Measurements from ENCODE around the gene ATL1.

Gene ATL1

DNA sequence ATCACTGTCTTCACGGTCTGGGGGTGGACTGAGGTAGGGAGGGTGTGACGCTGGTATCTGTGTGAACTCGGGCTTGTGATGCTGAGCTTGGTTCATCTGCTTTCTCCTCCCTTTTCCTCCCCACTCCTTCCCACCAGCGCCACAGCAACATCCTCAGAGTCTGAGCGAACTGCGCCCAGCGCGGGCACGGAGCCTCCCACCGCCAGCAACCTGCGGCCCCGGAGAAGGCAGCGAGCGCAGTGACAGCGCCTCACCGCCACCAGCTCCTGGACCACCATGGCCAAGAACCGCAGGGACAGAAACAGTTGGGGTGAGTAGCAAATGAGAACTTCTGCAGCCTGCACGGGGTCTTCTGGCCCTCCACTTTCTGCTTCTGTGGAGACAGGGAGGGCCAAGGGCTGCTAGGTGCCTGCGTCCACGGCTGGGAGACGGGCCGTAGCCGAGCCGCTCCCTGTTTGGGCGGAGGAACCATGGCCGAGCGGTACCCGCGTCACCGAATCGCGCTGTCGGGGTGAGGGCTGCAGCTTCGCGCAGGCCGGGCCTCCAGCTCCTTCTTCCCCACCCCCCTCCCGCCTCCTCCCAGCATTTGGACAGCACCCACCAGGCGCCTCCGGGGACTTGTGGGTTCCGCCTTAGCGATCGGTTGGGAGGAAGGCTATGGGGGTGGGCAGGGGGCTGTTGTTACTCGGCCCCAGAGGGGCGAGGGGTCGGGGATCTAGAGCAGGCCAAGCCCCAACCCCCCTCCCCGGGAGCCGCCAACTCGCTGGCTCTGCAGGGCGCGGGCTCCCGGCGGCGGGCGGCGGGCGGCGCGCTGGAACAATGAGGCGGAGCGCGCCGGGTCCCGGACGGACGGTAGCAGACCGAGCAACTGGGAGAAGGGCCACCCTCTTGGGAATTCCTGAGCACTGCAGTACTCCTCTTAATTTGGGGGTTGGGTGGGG is at the start of gene ATL1:
ATL1 (plus strand) TSS at position 156 of the 941 bp plus-strand sequence; CDS start at position 277, 121 bp downstream.
- DNase-seq (ENCODE audit: low read depth in 2 of 2) = peak; percentile 14 to 23

DNA sequence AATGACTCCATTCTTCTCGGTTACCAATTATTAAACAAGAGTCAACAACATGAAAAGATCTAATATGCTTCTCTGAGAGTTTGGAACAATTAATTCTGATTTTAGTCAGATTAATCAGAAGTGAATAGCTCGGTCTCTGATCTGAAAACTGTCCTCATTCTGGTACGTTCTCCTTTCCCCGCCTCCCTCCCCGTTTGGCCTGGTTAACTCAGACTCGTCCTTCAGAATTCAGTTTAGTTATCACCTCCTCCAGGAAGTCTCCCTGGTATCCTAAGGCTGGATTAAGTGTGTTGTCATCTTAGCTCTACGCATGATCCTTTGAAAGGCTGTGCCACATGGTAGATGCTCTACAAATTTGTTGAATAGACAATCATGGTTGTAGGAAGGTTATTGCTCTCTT is 49.8 kb upstream of the ATL1 start:
- DNase-seq (ENCODE audit: low read depth in 2 of 2) = no peak

DNA sequence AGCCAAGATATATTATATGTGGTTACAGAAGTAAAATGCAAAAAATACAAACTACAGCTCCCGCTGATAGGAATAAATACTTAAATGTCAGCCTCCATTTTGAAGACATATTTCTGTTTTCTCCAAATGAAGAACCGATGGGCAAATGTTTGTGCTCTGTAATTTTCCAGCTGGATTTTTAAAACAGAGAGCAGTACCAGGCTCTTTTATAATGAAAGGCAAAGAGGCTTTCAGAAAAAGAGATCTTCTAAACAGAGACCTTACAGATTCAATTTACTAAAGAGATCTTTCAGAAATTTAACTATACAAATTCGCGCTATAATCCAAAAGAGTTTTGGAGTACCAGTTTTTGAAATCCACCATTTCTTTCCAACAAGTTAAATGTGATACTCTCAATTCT is 47.5 kb upstream of the ATL1 start:
- DNase-seq (ENCODE audit: low read depth in 2 of 2) = no peak

DNA sequence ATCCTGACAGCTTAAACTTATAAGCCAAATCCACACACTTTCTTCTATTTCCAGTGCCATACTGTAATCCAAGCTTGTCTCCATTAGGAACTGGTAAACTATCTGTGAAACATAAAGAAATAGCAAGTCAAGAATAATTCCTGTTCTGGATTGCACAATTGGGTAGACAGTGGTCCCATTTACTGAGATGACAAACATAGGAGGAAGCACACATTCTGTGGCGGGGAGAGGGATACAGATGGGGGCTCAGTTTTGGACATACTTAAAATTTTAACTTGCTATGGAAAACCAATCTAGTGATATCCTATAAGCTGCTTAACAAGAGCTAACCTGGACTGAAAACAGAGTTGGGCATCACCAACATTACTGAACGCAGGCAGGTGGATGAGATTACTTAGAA is 43.9 kb upstream of the ATL1 start:
- no peak for DNase-seq (ENCODE audit: low read depth in 2 of 2)

DNA sequence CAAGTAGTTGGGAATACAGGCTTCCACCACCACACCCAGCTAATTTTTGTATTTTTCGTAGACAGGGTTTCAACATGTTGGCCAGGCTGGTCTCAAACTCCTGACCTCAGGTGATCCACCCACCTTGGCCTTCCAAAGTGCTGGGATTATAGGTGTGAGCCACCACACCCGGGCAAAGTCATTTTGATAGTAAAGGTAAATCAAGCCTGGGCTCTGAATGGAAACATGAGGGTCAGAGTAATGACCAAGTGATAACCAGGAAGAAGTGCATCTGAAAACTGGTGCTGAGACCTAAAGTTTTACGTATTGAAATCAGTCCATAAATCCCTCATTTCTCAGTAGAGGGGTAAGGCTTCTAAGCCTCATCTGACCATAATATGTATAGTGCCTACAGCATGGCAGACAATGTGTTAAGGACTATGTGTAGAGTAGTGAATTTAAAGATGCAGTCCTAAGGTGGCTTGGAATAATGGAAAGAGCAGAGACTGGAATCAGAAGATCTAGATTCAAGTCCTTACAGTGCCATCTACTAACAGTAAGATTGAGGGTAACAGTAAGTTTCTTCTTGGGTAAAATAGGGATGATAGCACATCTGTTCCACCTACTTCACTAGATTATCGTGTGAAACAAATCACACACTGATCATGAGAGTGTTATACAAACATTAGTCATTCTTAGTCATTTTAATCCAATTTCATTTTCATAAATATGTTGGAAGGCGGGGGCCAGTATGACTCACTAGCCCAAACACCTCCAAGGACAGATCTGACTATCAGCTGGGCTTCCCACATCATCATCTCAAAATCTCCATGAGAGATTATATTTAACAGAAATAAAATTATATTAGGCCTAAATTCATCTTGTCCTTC is 38.8 kb upstream of the ATL1 start:
- peak; percentile 50 for DNase-seq (ENCODE audit: low read depth in 2 of 2)

DNA sequence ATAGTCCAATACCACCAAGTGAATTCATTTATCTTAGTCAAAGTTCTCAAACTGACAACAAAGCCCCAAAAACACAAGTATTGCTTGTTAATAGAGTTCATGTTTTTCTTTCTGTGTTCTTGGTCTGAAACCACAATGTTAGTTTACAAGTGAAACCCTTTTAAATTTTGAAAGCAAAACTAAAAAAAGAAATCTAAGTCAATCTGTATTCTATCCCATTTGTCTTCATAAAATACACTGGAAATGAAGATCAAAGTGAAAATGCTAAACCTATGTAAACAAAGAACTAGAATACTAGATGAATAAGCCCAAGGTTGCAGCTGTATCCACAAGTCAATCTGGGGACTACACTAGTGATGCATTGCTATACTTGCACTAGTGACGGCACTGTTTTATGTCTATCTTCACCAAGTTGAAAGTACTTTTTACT is 38.0 kb upstream of the ATL1 start:
- no peak for DNase-seq (ENCODE audit: low read depth in 2 of 2)

DNA sequence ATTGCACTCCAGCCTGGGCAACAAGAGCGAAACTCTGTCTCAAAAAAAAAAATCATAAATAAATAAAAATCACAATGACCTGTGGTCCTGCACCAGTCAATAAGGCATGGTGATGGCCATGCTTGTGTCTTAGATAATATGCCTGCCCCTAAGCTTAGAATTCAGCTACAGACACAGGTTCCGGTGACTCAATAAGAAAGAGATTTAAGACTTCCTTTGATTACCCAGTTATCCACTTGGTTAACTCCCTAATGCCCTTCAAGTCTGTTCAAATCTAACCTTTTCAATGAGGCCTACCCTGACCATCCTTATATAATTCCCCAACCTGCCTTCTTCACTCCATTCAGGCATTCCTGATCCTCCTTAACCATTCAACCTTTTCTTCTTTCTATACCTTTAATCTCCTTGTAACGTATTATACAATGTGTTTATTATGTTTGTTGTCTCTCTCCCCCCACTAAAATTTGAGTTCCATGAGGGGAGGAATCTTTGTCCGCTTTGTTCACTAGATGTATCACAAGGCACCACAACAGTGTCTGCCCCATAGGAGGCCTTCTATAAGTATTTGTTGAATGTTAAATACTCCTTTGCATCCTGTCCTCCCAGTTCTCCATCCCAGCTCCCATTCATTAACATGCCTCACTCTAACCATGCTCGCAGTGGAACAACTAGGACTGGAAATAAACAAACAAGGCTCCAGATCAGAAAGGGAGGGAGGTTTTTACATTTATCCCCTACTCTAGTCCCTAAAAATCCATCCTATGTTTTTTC is 36.5 kb upstream of the ATL1 start:
- DNase-seq (ENCODE audit: low read depth in 2 of 2) = no peak

DNA sequence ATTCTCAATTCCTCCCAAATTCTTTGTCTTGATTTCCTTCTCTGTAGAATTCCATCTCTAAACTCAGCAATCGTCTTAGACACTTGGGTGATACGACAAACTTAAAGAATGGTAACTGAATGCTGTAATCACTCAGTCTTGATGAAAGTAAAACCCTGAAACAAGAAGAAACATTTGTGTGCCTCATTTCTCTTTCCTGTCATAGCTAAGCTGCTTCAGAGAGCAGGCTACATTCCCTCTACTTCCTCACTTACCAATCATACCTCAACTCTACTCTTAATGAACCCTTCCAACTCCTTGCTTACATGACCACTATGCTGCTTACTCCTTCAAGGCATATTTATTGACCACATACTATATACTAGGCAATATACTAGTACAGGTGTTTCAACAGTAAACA is 35.9 kb upstream of the ATL1 start:
- no peak for DNase-seq (ENCODE audit: low read depth in 2 of 2)

DNA sequence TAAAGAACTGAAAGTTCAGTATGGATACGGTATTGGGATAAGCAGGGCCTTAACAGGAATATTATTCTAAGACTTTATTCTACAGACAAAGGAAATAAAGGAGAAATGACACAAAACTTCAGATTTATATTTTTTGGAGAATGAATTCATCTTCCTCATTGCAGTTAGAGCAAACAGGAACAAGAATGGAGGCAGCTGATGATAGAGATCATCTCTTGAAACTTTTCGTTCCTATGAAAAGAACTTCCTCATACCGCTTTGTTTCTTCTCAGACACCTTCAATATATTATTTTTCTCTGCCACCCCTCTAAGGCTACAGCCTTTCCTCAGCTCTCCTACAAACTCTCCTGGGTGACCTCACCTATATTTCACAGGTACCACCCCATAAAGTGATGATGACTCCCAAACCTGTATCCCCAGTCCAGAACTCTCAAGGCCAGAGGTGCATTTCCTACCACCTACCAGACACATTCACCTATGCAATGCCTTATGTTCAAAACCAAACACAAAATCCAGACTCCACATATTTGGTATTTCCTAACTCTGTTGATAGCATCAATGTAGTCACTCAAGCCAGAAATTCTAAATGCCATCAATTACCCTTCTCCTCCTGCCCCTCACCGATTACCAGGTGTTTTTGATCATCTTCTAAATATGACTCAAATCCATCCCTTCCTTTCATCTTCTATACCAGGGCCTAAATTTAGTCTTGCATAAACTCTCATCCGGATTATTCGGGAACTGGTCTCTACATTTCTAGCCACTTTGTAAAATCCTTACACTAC is 35.0 kb upstream of the ATL1 start:
- no peak for DNase-seq (ENCODE audit: low read depth in 2 of 2)

DNA sequence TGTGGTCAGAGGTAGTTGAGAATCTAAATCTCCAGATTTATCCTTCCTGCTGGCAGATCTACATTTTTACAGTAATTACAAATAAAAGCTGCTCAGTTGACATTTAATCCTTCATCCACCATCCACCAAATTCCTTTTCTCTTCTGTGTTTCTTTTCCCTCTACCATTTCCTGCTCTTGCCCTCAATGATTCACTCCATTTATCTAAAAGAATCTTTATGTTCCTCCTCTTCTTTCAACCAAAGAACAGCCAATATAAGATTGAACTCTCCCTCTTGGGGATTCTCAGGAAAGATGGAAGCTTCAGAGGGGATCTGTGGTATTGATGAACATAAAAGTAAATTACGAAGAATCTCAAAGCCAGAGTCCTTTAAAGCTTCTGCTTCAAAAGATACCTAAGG is 31.9 kb upstream of the ATL1 start:
- no peak for DNase-seq (ENCODE audit: low read depth in 2 of 2)

DNA sequence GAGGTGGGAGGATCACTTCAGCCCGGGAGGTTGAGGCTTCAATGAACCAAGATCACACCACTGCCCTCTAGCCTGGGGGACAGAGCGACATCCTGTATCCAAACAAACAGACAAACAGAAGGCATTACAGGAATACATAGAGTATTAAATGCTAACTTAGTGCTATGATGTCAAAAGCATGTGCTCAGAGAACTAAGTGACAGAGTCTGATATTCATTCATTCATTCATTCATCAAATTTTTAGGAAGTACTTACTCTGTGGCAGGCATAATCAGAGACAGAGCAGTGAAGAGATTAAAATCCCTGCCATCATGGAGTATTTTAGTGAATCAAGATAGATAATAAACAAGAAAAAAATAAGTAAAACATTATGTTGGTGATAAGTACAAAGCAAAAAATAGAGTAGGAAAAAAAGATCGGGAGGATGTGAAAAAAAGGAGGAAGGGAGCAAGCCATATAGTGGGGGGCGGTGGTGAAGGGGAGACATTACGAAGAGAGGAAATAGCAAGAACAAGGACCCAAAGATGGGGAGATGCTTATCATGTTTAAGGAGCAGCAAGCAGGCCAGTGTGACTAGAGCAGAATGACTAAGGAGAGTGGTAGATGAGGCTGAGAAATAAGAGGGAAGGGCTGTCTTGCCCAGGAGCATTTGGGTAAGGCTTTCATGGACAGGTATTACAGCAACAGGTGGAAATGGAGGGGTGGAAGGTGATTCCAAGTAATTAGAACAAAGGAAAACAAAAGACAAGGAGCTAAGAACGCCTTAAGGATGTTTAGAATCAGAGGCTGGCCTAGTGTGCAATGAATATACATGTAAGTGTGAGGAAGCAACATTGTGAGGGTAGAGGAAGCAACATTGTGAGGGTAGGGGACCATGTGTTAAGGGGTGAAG is 30.4 kb upstream of the ATL1 start:
- DNase-seq (ENCODE audit: low read depth in 2 of 2) = no peak

DNA sequence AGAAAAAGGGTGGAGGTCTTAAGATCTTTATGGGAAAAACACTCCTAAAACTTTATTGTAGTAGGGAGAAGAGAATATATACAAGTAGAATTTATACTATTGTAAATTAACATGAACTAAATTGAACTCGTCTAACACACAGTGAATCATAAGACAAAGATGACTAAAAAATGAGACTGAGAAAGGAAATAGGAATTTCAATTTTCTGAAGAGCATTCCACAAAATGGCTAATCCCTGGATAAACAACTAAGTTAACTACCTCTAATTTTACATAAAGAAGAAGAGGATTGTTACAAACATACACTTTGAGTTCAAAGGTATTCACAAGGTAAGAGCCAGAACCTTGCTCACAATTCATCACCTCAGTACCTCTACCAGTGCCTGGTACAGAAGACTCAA is 29.6 kb upstream of the ATL1 start:
- no peak for DNase-seq (ENCODE audit: low read depth in 2 of 2)

DNA sequence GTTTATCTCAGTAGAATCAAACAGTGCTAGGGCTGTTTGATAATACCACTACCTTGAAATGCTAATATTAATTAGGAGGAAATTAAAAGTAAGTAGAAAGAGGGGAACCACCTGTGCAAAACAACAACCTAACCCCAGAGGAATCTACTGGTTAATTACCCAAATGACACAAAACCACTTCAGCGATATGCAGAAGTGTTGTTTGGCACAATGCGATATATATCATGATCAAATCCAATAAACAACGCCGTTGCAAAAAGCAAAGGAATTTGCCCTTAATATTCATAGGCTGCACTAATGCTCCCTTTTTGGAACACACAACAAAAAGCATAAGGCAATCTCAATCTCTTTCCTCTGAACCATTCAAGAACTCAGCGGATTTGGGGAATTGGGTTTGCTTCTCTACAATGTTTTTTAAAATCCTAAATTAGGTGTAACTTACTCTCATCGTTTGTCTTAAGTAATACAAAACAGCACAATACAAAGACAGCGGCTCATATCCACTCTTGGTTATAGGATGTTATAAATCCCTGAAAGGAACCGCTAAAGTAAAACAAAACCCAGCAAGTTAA is 29.1 kb upstream of the ATL1 start:
- DNase-seq (ENCODE audit: low read depth in 2 of 2) = no peak

DNA sequence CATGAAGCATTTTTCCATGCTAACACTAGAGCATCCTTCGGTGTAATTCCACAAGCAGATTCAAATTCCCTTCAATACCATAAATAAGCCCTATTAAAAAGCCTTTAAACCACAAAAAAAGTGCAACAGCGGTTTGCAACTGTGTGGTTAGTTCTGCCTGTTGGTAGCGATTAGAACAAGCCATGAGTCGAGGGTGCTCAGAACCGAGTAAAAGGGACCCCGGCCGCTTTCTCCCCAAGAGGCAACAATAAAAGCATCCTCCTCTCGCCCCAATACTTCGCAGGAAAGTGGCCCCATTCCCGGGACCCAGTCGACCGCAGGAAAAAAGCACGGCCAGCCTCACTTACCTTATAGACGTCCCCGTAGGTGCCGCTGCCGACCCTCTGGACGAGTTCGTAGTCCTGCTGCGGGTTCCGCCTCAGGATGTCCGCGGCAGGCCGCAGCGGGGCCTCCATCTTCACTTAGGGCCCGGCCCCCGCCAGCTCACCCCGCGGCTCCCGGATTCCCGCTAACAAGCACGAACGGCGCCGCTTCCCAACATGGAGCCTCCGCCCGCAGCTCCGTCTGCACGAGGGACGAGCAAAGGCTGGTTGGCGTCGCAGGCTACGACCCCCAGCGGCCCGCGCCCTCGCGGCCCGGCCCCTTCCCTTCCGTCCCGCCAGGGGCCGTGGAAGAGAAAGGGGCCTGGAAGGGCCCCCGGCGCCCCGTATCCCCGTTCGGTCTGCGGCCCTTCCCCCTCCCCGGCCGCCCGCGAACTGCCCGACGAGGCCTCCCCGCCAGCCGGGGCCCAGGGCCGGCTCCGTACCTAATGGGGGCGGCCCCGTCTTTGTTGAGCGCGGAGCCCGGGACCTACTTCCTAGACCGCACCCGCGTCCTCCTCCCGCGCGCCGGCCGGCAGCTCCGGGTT is 28.1 kb upstream of the ATL1 start:
- DNase-seq (ENCODE audit: low read depth in 2 of 2) = peak in 1 of 2 donors; percentile 7

DNA sequence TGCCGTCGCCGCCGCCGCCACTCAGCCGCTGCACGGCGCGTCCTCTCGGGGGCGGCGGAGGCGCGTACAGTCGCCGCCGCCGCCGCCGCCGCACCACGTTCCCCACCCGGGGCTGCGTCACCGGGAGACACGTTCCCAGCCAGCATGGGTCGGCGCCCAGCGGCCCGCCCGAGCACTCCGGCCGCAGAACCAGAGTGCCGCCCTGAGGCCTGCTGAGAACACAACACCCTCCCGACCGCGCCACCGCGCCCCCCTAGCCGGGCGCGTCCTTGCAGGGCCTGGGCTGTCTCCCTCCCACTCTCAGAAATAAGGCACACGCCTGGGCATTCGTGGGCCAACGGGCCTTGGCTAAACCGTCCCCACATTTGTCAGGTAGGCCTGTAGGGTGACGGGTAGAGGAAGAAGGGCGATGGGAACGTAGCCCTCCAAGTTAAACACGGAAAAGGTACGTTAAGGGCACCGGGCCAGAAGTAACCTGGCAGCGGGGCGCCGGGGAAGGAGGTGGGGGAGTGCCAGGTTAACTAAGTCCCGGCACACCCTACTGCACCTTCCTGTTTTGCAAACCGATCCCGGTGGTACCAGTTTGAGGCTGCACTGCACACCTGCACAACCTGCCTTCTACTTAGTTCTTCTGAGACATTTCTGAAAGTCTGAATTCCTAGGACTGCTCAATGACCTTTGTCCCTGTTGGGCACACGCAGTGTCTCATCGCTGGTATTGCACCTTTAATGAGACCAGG is 27.3 kb upstream of the ATL1 start, which contains the start of gene MAP4K5:
MAP4K5 (minus strand) TSS at position 68 of the 739 bp plus-strand sequence. CDS start 520 bp downstream, outside the sequence.
- DNase-seq (ENCODE audit: low read depth in 2 of 2) = peak; percentile 85

DNA sequence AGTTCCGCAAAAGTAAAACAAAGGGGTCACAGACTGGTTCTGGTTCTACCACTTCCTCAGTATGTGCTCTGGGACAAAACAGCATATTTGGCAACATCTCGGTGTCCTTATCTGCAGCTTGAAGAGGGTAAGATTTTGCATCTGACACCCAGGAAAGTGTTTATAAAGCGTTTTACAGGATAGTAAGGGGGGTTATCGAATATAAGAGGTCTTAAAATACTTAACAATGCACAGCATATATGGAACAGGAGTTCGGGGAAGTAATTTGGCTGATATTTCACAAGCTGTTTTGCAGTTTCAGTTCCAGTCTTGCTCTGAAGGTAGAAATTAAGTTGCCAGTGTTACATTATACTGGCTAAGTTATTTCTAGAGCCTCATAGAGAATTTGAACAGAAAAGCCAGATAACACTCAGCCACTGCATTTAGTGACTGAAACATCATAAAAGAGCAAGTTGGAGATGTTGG is 26.7 kb upstream of the ATL1 start:
- DNase-seq (ENCODE audit: low read depth in 2 of 2) = no peak

DNA sequence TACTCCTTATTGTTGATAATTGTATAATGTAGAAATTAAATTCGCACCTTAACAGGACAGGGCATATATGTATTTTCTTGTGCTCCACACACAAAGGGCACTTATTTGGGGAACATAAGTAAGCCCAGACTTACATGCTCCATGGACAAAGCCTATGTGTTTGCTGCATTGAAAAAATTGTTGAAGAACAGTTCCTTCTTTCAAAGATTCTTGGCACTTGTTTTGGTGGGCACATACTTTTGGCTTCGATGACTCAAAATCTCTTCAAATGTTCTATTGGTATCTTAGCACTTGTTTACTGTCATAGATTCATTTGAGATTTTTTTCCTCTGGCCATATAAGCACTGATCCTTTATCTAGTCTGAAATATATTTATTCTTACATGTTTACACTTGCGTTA is 26.1 kb upstream of the ATL1 start:
- no peak for DNase-seq (ENCODE audit: low read depth in 2 of 2)

DNA sequence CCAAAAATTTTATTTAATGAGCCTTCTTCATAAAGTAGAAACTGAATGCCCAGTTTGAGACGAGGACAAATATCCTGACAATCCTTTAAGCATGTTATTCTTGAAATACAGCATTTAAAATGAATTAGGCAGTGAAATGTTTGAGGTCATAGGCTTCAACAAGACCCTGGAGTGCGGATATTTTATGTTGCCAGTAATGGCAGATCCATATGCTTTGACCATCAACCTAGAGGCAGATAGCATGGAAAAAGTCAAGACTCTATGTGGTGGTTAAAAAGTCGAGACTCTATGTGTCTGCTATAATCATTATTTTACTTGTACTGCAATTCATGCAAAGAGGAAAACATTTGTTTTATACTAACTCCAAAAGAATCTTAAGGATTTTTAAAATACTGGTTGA is 25.5 kb upstream of the ATL1 start:
- DNase-seq (ENCODE audit: low read depth in 2 of 2) = no peak

Data from stimulated activated CD8-positive, alpha-beta memory T cell treated with anti-CD3 and anti-CD28 coated beads, Interleukin-15, amount 100 ng/mL, for 48 hours (primary cell).